ENCODE results near the gene RBBP8. TPM values are rescaled to one million over a fixed set of nuclear protein-coding genes. Genes with fewer than 3 reads are reported as not detected.
A peak's percentile ranks its signal among the peaks of the same experiment; 100 is the strongest.

Gene RBBP8
- total RNA-seq, 1 donor from 2014 or later, result 1.9 TPM

- H3K36me3 ChIP-seq, result no peaks in the 10 kb centered on the region
- no peak overlapping the region for H3K27ac ChIP-seq
- intact Hi-C loops (cut with DNase I), result loop anchor here (2.0 to 5.0 kb wide), 2 partner anchors 49 to 183 kb away; partner anchors contain the start of gene RBBP8
- H3K9me3 ChIP-seq, result no peaks in the 10 kb centered on the region
- H3K4me1 ChIP-seq, result no peaks in the 10 kb centered on the region
- H3K27me3 ChIP-seq, result no peaks in the 10 kb centered on the region
- TF ChIP-seq, protein P1, sequence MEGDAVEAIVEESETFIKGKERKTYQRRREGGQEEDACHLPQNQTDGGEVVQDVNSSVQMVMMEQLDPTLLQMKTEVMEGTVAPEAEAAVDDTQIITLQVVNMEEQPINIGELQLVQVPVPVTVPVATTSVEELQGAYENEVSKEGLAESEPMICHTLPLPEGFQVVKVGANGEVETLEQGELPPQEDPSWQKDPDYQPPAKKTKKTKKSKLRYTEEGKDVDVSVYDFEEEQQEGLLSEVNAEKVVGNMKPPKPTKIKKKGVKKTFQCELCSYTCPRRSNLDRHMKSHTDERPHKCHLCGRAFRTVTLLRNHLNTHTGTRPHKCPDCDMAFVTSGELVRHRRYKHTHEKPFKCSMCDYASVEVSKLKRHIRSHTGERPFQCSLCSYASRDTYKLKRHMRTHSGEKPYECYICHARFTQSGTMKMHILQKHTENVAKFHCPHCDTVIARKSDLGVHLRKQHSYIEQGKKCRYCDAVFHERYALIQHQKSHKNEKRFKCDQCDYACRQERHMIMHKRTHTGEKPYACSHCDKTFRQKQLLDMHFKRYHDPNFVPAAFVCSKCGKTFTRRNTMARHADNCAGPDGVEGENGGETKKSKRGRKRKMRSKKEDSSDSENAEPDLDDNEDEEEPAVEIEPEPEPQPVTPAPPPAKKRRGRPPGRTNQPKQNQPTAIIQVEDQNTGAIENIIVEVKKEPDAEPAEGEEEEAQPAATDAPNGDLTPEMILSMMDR (IDR thresholded peaks at IDR 0.05), result no peak
- H3K4me3 ChIP-seq, result no peak overlapping the region
- DNase-seq (ENCODE audit: low spot score in 2 of 2), result no peak
Measured at GRCh38 chr18:22981274-22982133, 48.4 kb downstream of the RBBP8 start.

DNA sequence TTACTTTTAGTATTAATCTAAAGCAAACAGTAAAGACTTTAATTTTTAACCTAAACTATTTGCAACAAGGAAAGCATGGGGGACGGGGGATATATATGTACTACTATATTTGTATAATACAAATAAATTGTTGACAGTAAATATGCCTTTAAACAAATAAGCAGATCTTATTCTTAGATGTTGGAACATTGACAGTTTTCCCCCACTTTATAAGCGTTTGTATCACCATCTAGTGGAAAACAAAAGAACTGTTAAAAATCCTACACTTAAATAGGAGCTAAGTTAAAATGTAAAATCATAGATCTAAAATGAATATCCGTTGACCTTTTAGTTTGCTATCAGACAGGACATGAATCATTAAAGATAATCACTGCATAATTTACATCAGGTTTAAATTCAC lies 50.0 kb downstream of the RBBP8 start:
- no peak for DNase-seq (ENCODE audit: low spot score in 2 of 2)
- TF ChIP-seq, protein P1 (IDR thresholded peaks at IDR 0.05), result peak in 2 of 3 experiments; percentile 38 to 58
- intact Hi-C loops (cut with DNase I), result loop anchor here (2.0 to 5.0 kb wide), 2 partner anchors 51 to 184 kb away; partner anchors contain the start of gene RBBP8

GRCh38 chr18:22985250-22985649 lies 52.1 kb downstream of the RBBP8 start:
- intact Hi-C loops (cut with DNase I), result no loop called here
- H3K27me3 ChIP-seq, result no peaks in the 10 kb centered on the region
- no peak for DNase-seq (ENCODE audit: low spot score in 2 of 2)
- TF ChIP-seq, protein P1 (IDR thresholded peaks at IDR 0.05), result no peak
- no peaks in the 10 kb centered on the region for H3K9me3 ChIP-seq
- no peak overlapping the region for H3K4me3 ChIP-seq
- no peaks in the 10 kb centered on the region for H3K4me1 ChIP-seq
- H3K27ac ChIP-seq, result no peak overlapping the region
- no peaks in the 10 kb centered on the region for H3K36me3 ChIP-seq

More for the DNA sequence above, 50.0 kb downstream of the RBBP8 start:
- Histone ChIP-seq H3K4me3 (no peak overlapping the region), H3K36me3 (no peaks in the 10 kb centered on the region), H3K4me1 (no peaks in the 10 kb centered on the region), H3K9me3 (no peaks in the 10 kb centered on the region), H3K27me3 (no peaks in the 10 kb centered on the region), H3K27ac (no peak overlapping the region)

- no peaks in the 10 kb centered on the region for H3K36me3 ChIP-seq
- intact Hi-C loops (cut with DNase I), result no loop called here
Measured at GRCh38 chr18:22987547-22988189, 54.5 kb downstream of the RBBP8 start.

DNA sequence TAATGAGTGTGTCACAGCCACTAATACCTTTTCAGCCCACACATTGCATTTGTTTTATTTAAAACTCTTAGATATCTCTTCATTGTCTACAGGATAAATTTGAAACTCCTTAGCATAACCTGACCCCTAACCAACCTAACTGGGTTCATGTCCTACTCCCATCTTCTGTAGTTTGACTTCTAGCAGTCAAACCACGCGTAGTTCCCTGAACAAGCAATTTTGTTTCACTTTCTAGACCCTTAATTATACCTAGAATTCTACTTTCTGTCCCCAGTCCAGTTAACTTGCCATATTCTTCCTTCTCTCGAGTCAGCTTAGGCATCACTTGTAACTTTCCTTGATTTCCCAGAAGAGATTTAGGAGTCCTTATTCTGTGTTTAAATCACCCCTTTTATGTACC lies 55.1 kb downstream of the RBBP8 start:
- Histone ChIP-seq H3K27me3 (no peaks in the 10 kb centered on the region), H3K4me1 (no peaks in the 10 kb centered on the region), H3K4me3 (no peak overlapping the region), H3K36me3 (no peaks in the 10 kb centered on the region), H3K9me3 (no peaks in the 10 kb centered on the region), H3K27ac (no peak overlapping the region)
- TF ChIP-seq, protein P1 (IDR thresholded peaks at IDR 0.05), result no peak
- intact Hi-C loops (cut with DNase I), result no loop called here
- DNase-seq (ENCODE audit: low spot score in 2 of 2), result no peak

More at GRCh38 chr18:22987547-22988189, 54.5 kb downstream of the RBBP8 start:
- H3K4me3 ChIP-seq, result no peak overlapping the region
- H3K4me1 ChIP-seq, result no peaks in the 10 kb centered on the region
- TF ChIP-seq, protein P1 (IDR thresholded peaks at IDR 0.05), result no peak
- H3K9me3 ChIP-seq, result no peaks in the 10 kb centered on the region
- no peak overlapping the region for H3K27ac ChIP-seq
- H3K27me3 ChIP-seq, result no peaks in the 10 kb centered on the region
- no peak for DNase-seq (ENCODE audit: low spot score in 2 of 2)
